ENCODE data around the gene CPSF3. TPM values are rescaled to one million over a fixed set of nuclear protein-coding genes. Genes with fewer than 3 reads are reported as not detected.

CPSF3 gene
- total RNA-seq, 1 donor from 2014 or later: 44.0 TPM

- H3K27ac Mint-ChIP-seq: no peak overlapping the region
- ChIA-PET CTCF (interaction anchor here (0.6 kb wide), 1 partner anchor 478 kb away, joined by 3 read pairs; no protein-coding TSS in a partner anchor), POLR2A (no interaction called here)
- no peaks in the 10 kb centered on the region for H3K27me3 Mint-ChIP-seq
- H3K36me3 Mint-ChIP-seq (ENCODE audit: low read depth): peaks cover 52% of the 10 kb centered on the region
- no peak overlapping the region for H3K4me3 Mint-ChIP-seq
- ATAC-seq (ENCODE audit: low read depth) (no peak), DNase-seq (no peak)
- intact Hi-C loops (cut with micrococcal nuclease): no loop called here
- TF ChIP-seq CTCF (IDR thresholded peaks at IDR 0.05): no peak
- H3K9me3 Mint-ChIP-seq: no peaks in the 10 kb centered on the region
- no peaks in the 10 kb centered on the region for H3K4me1 Mint-ChIP-seq
Observed at GRCh38 chr2:9430316-9431293, 7.2 kb downstream of the CPSF3 start.

- no peaks in the 10 kb centered on the region for H3K27me3 Mint-ChIP-seq
- H3K4me3 Mint-ChIP-seq: no peak overlapping the region
- ATAC-seq (ENCODE audit: low read depth) (no peak), DNase-seq (no peak)
- peaks cover 73% of the 10 kb centered on the region for H3K36me3 Mint-ChIP-seq (ENCODE audit: low read depth)
- H3K27ac Mint-ChIP-seq: no peak overlapping the region
- H3K4me1 Mint-ChIP-seq: no peaks in the 10 kb centered on the region
- ChIA-PET CTCF (no interaction called here), POLR2A (interaction anchor here (0.7 kb wide), 1 partner anchor 30 kb away, joined by 3 read pairs; no protein-coding TSS in a partner anchor)
- no peak for TF ChIP-seq CTCF (IDR thresholded peaks at IDR 0.05)
- H3K9me3 Mint-ChIP-seq: no peaks in the 10 kb centered on the region
- intact Hi-C loops (cut with micrococcal nuclease): no loop called here
Observed at GRCh38 chr2:9434489-9434888, 11.0 kb downstream of the CPSF3 start.

- intact Hi-C loops (cut with micrococcal nuclease): no loop called here
- ChIA-PET POLR2A (no interaction called here), CTCF (no interaction called here)
- Mint-ChIP-seq H3K27ac (no peak overlapping the region), H3K9me3 (no peaks in the 10 kb centered on the region), H3K4me1 (no peaks in the 10 kb centered on the region), H3K36me3 (ENCODE audit: low read depth) (peaks cover 68% of the 10 kb centered on the region), H3K27me3 (no peaks in the 10 kb centered on the region), H3K4me3 (no peak overlapping the region)
- DNase-seq (no peak), ATAC-seq (ENCODE audit: low read depth) (no peak)
- TF ChIP-seq CTCF (IDR thresholded peaks at IDR 0.05): no peak
Observed at GRCh38 chr2:9439536-9439935, 16.1 kb downstream of the CPSF3 start.

GRCh38 chr2:9440058-9440727, 16.7 kb downstream of the CPSF3 start:
- POLR2A ChIA-PET: no interaction called here
- no peak for TF ChIP-seq CTCF (IDR thresholded peaks at IDR 0.05)
- H3K36me3 Mint-ChIP-seq (ENCODE audit: low read depth): peaks cover 69% of the 10 kb centered on the region
- CTCF ChIA-PET: no interaction called here
- H3K9me3 Mint-ChIP-seq: no peaks in the 10 kb centered on the region
- no peak overlapping the region for H3K4me3 Mint-ChIP-seq
- no peaks in the 10 kb centered on the region for H3K4me1 Mint-ChIP-seq
- H3K27ac Mint-ChIP-seq: no peak overlapping the region
- ATAC-seq (ENCODE audit: low read depth) (no peak), DNase-seq (no peak)
- H3K27me3 Mint-ChIP-seq: no peaks in the 10 kb centered on the region
- intact Hi-C loops (cut with micrococcal nuclease): no loop called here

- Mint-ChIP-seq H3K4me3 (no peak overlapping the region), H3K27ac (no peak overlapping the region), H3K4me1 (no peaks in the 10 kb centered on the region), H3K9me3 (no peaks in the 10 kb centered on the region), H3K27me3 (no peaks in the 10 kb centered on the region), H3K36me3 (ENCODE audit: low read depth) (peaks cover 73% of the 10 kb centered on the region)
- no peak for TF ChIP-seq CTCF (IDR thresholded peaks at IDR 0.05)
- DNase-seq (no peak), ATAC-seq (ENCODE audit: low read depth) (no peak)
- POLR2A ChIA-PET: no interaction called here
- CTCF ChIA-PET: no interaction called here
- intact Hi-C loops (cut with micrococcal nuclease): no loop called here
Observed at GRCh38 chr2:9441556-9441955, 18.1 kb downstream of the CPSF3 start.

Data from activated B cell treated with CpG ODN at 0.5 μM for 24 hours (primary cell).